Tibial nerve (tissue), 4 donors: ENCODE results near the gene FERMT2. TPM values are rescaled to one million over a fixed set of nuclear protein-coding genes. Genes with fewer than 3 reads are reported as not detected.

ENCODE experiments used
- DNase-seq, 2 donors: peaks; one replicate each; pipeline ENCODE4 v3.0.0-alpha.2; 2019; ENCODE audit warnings: low spot score in 2 of 2
- H3K27ac ChIP-seq, 4 donors: fragments of 200-600 bp; sonication (generic) in 3 of 4; one replicate each; pipeline ENCODE4 v1.5.1; 2017 to 2019; ENCODE audit warnings: mild to moderate bottlenecking in 1 of 4
- H3K27me3 ChIP-seq, 2 donors: fragments of 200-600 bp; sonication (generic) in 1 of 2; one replicate each; pipeline versions ENCODE4 v1.5.1 to v1.6.0; 2017 to 2019
- H3K36me3 ChIP-seq, 3 donors: fragments of 200-600 bp; sonication (generic); one replicate each; pipeline ENCODE4 v1.5.1; 2018 to 2019
- H3K4me1 ChIP-seq, 4 donors: fragments of 200-600 bp; sonication (generic) in 3 of 4; one replicate each; pipeline ENCODE4 v1.5.1; 2017 to 2019
- H3K4me3 ChIP-seq, 4 donors: fragments of 200-600 bp; sonication (generic) in 3 of 4; one replicate each; pipeline ENCODE4 v1.5.1; 2017 to 2019; ENCODE audit warnings: mild to moderate bottlenecking in 1 of 4, moderate library complexity in 1 of 4
- H3K9me3 ChIP-seq, 4 donors: fragments of 200-600 bp; sonication (generic) in 3 of 4; one replicate each; pipeline ENCODE4 v1.5.1; 2017 to 2019
- EP300 ChIP-seq, 2 donors: sonication (generic); formaldehyde crosslinking; IDR thresholded peaks; one replicate each; pipeline ENCODE4 v1.6.1; 2017; ENCODE audit warnings: antibody characterized with exemption in 2 of 2, mild to moderate bottlenecking in 1 of 2
- POLR2A ChIP-seq, 2 donors: fragments of 450-650 bp; IDR thresholded peaks; one replicate each; pipeline ENCODE4 v1.6.1; 2017; ENCODE audit warnings: antibody characterized with exemption in 2 of 2, mild to moderate bottlenecking in 2 of 2, moderate library complexity in 2 of 2
- WGBS, 2 donors: methylation state at CpG; one replicate each; pipeline ENCODE4 v1.1.5; 2018; 5-methylcytosine and 5-hydroxymethylcytosine counted together
- total RNA-seq, 4 donors: library from RNA; depleted of rRNA; stranded (reverse); fragments of >200 nt; gene quantifications; one replicate each; pipeline ENCODE4 v1.1.0, GENCODE V29; 2016
- TF ChIP-seq, protein P1 (sequence below), 5 experiments: fragments of 200-600 bp in 3 of 5; fragments of 450-650 bp in 2 of 5; sonication (generic) in 3 of 5; IDR thresholded peaks; one replicate each; pipeline ENCODE4 v1.5.1; 2016 to 2019; ENCODE audit warnings: antibody characterized with exemption in 5 of 5, mild to moderate bottlenecking in 3 of 5, moderate library complexity in 2 of 5

Gene FERMT2
- total RNA-seq, 4 donors from 2014 or later: 116 to 165 (median 146) TPM

- WGBS, 2 donors: 95 to 97% methylated on average over 3 of the region's 3 CpGs
- no peaks in the 10 kb centered on the region for H3K27me3 ChIP-seq
- peaks cover 0 to 22% (median 0%) of the 10 kb centered on the region in 3 donors for H3K36me3 ChIP-seq
- H3K9me3 ChIP-seq: peaks cover 0 to 3% (median 0%) of the 10 kb centered on the region in 4 donors
- DNase-seq: no peak
- H3K4me3 ChIP-seq: no peak overlapping the region
- no peak overlapping the region for H3K27ac ChIP-seq
- H3K4me1 ChIP-seq: peaks cover 3 to 90% (median 19%) of the 10 kb centered on the region in 4 donors
- TF ChIP-seq POLR2A (IDR thresholded peaks at IDR 0.05): no peak
- TF ChIP-seq, protein P1, sequence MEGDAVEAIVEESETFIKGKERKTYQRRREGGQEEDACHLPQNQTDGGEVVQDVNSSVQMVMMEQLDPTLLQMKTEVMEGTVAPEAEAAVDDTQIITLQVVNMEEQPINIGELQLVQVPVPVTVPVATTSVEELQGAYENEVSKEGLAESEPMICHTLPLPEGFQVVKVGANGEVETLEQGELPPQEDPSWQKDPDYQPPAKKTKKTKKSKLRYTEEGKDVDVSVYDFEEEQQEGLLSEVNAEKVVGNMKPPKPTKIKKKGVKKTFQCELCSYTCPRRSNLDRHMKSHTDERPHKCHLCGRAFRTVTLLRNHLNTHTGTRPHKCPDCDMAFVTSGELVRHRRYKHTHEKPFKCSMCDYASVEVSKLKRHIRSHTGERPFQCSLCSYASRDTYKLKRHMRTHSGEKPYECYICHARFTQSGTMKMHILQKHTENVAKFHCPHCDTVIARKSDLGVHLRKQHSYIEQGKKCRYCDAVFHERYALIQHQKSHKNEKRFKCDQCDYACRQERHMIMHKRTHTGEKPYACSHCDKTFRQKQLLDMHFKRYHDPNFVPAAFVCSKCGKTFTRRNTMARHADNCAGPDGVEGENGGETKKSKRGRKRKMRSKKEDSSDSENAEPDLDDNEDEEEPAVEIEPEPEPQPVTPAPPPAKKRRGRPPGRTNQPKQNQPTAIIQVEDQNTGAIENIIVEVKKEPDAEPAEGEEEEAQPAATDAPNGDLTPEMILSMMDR (IDR thresholded peaks at IDR 0.05): no peak
- TF ChIP-seq EP300 (IDR thresholded peaks at IDR 0.05): no peak
Measured at GRCh38 chr14:52914295-52914694, 36.6 kb downstream of the FERMT2 start.

DNA sequence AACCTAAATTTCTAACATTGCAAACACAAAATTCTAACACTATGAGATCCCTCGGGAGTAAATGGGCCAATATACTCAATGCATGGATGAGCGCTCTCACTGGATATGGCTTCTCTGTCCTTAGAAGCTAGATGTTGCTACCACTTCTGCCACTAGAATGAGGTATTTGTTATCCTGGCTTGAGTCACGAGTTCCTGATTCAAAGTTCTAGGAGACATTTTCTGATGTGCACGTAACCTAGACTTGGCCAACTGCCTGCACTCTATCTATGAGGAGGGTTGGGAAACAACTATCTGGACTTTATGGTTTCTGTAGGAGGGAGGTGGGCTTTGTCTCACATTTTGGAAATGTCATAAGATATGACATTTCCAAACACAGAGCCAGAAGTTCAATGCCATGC is 37.6 kb downstream of the FERMT2 start:
- TF ChIP-seq EP300 (IDR thresholded peaks at IDR 0.05) (no peak), POLR2A (IDR thresholded peaks at IDR 0.05) (no peak)
- TF ChIP-seq, protein P1 (IDR thresholded peaks at IDR 0.05): no peak
- peaks cover 0 to 27% (median 0%) of the 10 kb centered on the region in 3 donors for H3K36me3 ChIP-seq
- peak overlapping the region in 1 of 4 donors; percentile 22 for H3K27ac ChIP-seq

GRCh38 chr14:52911904-52912303 is 38.9 kb downstream of the FERMT2 start:
- 77 to 91% methylated on average over 3 of the region's 3 CpGs for WGBS, 2 donors
- H3K4me3 ChIP-seq: no peak overlapping the region
- no peaks in the 10 kb centered on the region for H3K27me3 ChIP-seq
- peaks cover 0 to 73% (median 0%) of the 10 kb centered on the region in 4 donors for H3K4me1 ChIP-seq
- TF ChIP-seq EP300 (IDR thresholded peaks at IDR 0.05) (no peak), POLR2A (IDR thresholded peaks at IDR 0.05) (no peak)
- TF ChIP-seq, protein P1 (IDR thresholded peaks at IDR 0.05): no peak
- DNase-seq: no peak
- peaks cover 0 to 27% (median 0%) of the 10 kb centered on the region in 3 donors for H3K36me3 ChIP-seq
- H3K27ac ChIP-seq: peak overlapping the region in 2 of 4 donors; percentile 9 to 15
- peaks cover 0 to 3% (median 0%) of the 10 kb centered on the region in 4 donors for H3K9me3 ChIP-seq

More for the DNA sequence above, 37.6 kb downstream of the FERMT2 start:
- DNase-seq: no peak
- Histone ChIP-seq H3K9me3 (peaks cover 0 to 3% (median 0%) of the 10 kb centered on the region in 4 donors), H3K27me3 (no peaks in the 10 kb centered on the region), H3K4me1 (peaks cover 3 to 82% (median 9%) of the 10 kb centered on the region in 4 donors), H3K4me3 (no peak overlapping the region)
- WGBS, 2 donors: 70 to 71% methylated on average over 4 of the region's 4 CpGs

GRCh38 chr14:52910572-52910971 is 40.3 kb downstream of the FERMT2 start:
- Histone ChIP-seq H3K4me1 (peaks cover 0 to 76% (median 4%) of the 10 kb centered on the region in 4 donors), H3K4me3 (no peak overlapping the region), H3K9me3 (peaks cover 0 to 3% (median 0%) of the 10 kb centered on the region in 4 donors), H3K27ac (peak overlapping the region in 2 of 4 donors; percentile 48 to 70), H3K27me3 (no peaks in the 10 kb centered on the region), H3K36me3 (peaks cover 0 to 15% (median 0%) of the 10 kb centered on the region in 3 donors)
- 18 to 22% methylated on average over 2 of the region's 2 CpGs for WGBS, 2 donors
- no peak for TF ChIP-seq POLR2A (IDR thresholded peaks at IDR 0.05)
- TF ChIP-seq, protein P1 (IDR thresholded peaks at IDR 0.05): no peak
- no peak for TF ChIP-seq EP300 (IDR thresholded peaks at IDR 0.05)
- no peak for DNase-seq

- 83 to 92% methylated on average over 5 of the region's 5 CpGs for WGBS, 2 donors
Measured at GRCh38 chr14:52907949-52908348, 42.9 kb downstream of the FERMT2 start.

More at GRCh38 chr14:52907949-52908348, 42.9 kb downstream of the FERMT2 start:
- Histone ChIP-seq H3K9me3 (no peaks in the 10 kb centered on the region), H3K27me3 (no peaks in the 10 kb centered on the region), H3K36me3 (peaks cover 0 to 11% (median 0%) of the 10 kb centered on the region in 3 donors), H3K4me1 (peaks cover 0 to 68% (median 6%) of the 10 kb centered on the region in 4 donors), H3K27ac (no peak overlapping the region), H3K4me3 (no peak overlapping the region)
- TF ChIP-seq POLR2A (IDR thresholded peaks at IDR 0.05) (no peak), EP300 (IDR thresholded peaks at IDR 0.05) (no peak)
- TF ChIP-seq, protein P1 (IDR thresholded peaks at IDR 0.05): no peak
- DNase-seq: no peak
